GM18517 (cell line): Measurements from ENCODE around the gene ZNF776.
"Not testable (repeated sequence)": the region's sequence is repeated elsewhere in the genome, so short reads cannot be mapped to it uniquely, and the experiment has no call there.

Experiments
- ATAC-seq: cut with Tn5 transposase; IDR thresholded peaks from one replicate; pipeline ENCODE4 v1.9.1; 2021; ENCODE audit warnings: mild to moderate bottlenecking, moderate library complexity; ENCODE audit not compliant: unreplicated experiment

The ZNF776 gene

DNA sequence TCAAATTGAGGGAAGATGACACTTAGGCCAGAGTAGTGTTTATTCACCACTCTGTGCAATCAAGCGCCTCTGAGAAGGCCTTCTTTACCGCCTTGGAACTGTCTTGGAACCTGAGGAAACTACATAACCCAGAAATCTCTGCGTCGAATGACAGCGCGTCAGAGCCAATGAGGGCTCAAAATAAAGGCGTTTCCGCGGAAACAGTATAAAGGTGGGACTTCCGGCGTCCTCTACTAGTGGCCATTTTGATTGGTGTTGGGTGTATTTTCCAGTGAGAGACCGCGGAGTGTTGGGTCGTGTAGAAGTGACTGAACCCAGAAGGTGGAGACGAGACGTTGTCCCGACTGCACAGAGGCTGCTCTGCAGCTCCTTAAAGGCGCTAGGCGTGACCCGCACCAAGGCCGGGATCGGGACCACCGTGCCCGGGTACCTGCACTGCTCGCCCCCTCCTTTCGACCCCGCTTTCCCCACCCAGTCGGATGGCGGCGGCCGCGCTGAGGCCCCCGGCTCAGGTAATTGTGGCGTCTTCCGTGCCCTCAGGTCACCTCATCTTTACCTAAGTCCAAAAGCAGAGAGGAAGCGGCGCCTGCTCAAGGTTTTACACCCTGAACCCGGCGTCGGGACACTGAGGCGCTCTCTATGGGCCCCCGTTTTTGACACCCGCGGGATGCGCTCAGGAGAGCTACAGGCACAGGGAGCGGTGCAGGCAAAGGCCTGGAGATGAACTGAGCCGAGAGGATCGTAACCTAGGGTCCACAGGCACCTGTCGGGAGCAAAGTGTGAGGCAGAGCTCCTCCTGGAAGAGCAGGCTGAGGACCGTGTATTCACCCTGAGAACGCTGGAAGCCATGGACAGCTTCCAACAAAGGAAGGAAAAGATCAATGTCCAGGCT lies at the start of gene ZNF776:
Gene ZNF776 (plus strand): TSS at position 236 of the 892 bp plus-strand sequence. CDS start 244 bp downstream, at position 480.
- ATAC-seq: peak; percentile 94

DNA sequence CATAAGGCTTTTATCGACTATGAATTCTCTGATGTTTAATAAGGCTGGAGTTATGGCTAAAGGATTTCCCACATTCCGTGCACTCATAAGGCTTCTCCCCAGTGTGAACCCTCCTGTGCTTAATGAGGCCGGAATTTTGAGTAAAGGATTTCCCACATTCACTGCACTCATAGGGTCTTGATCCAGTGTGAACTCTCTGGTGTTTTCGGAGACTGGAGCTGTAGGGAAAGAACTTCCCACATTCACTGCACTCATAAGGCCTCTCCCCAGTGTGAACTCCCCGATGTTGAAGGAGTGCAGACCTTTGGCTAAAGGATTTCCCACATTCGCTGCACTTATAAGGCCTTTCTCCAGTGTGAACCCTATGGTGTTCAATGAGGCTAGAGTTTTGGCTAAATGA lies 45.0 kb upstream of the ZNF776 start:
- ATAC-seq: no peak

DNA sequence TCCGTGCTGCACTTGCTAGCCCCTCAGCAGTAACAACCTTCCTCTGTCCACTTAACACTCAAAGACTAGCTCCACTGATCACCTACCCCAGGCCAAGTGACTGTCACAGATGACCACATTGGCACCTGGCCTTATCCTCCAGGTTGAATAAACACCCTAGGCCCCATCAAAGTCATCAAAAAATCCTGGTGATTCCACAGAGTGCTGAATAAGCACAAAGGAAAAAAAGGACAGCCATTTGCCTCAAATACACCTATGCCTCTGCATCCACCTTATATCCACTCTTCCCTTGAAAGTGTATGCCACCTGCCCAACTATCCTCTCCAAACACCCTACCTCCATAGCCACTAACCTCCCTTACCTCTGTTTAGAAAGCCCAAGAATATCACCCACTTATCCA lies 40.3 kb upstream of the ZNF776 start:
- no peak for ATAC-seq

- no peak for ATAC-seq
Measured at GRCh38 chr19:57708641-57709361, 37.8 kb upstream of the ZNF776 start, which contains the start of gene ZNF154. Gene ZNF154, minus strand, starts transcription at chr19:57709204. Its CDS starts 233 bp downstream, at chr19:57708971.

DNA sequence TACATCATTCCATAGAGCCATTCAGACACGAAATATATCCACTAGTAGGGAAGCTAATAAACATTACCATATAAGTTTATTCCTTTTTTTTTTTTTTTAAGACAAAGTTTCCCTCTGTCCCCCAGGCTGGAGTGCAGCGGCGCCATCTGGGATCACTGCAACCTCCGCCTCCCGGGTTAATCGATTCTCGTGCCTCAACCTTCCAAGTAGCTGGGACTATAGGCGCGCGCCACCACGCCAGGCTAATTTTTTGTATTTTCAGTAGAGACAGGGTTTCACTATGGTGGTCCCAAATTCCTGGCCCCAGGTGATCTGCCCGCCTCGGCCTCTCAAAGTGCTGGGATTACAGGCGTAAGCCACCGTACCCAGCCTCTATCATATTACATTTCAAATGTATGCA lies 37.0 kb upstream of the ZNF776 start:
- ATAC-seq: no peak

DNA sequence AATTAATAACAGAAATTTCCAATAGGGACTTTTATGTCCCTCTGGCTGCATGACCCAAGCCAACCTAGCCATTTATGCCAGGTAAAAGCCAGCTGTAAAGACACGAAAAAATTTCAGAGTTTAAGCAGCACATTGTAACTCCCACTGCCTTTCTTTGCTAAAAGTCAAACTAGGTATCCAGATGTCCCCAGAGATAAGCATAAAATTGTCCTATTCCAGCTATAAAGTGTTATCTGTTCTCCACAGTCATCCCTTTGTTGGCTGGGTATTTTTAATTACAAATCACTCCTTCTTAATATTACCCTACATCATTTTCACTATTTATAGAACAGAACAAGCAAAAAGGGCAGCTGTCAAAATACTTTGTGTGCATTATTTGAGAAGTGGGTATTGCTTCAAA lies 34.4 kb upstream of the ZNF776 start:
- no peak for ATAC-seq

DNA sequence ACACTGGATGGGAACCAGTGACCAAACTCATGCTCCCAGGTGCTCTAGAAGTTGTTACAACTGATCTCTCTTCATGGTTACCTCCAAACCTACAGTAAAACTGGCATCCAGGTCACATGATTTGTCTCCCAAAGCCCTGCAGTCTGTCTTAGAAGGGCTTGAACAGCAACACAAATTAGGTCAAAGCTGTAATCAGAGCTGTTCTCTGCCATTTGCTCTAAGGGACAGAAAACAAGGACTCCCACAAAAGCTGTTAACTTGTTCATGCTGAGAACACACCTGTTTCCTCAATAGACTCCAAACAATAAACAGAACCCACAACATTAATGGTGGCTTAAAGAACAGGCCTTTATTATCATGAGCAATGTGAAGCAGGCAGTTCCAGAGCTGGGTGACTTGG lies 27.2 kb upstream of the ZNF776 start:
- no peak for ATAC-seq

GRCh38 chr19:57719901-57720519 lies 26.6 kb upstream of the ZNF776 start:
- no peak for ATAC-seq

GRCh38 chr19:57720878-57721277 lies 25.7 kb upstream of the ZNF776 start:
- ATAC-seq: no peak

- ATAC-seq: not testable (repeated sequence)
Measured at GRCh38 chr19:57738320-57738719, 8.3 kb upstream of the ZNF776 start.

DNA sequence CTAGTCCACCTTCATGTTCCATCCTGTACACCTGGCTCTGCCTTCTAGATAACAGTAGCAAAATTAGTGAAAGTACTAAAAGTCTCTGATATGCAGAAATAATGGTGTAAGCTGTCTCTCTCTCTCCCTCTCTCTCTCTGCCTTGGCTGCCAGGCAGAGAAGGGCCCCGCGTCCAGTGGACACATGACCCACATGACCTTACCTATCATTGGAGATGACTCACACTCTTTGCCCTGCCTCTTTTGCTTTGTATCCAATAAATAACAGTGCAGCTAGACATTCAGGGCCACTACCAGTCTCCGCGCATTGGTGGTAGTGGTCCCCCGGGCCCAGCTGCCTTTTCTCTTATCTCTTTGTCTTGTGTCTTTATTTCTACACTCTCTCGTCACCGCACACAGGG lies 7.8 kb upstream of the ZNF776 start:
- ATAC-seq: not testable (repeated sequence)

DNA sequence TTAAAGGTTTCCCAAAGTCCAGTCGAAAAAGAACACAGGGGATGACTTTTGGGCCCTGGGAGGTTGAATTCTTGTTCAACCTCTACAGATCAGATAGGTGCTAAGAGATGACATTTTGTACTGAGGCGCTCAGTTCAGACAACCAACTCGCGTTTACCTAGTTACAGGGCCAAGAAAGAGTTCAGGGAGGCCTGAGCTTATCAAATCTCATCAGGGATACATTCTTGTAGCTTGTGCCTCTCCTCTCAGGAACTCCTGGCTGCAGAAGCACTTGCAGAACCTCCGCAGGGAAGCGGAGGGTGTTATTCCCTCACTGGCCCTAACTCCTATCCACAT lies 825 bp downstream of the ZNF776 start:
- ATAC-seq: no peak

GRCh38 chr19:57748029-57748428 lies 1.4 kb downstream of the ZNF776 start:
- ATAC-seq: no peak

- ATAC-seq: no peak
Measured at GRCh38 chr19:57754091-57754673, 7.6 kb downstream of the ZNF776 start.

DNA sequence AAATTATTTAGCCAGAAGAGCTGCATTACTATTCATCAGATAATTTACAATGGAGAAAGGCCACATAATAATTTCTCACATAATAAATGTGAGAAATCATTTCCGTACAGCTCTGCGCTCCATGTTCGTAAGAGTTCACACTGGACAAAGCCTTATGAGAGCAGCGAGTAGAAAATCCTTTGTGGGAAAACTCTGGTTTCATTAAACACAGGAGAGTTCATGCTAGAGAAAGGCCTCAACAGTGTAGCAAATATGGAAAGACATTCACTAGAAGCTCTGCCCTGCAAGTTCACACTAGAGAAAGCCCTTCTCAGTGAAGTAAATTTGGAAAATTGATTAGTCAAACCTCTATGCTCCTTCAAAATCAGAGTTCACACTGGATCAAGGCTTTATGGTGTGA lies 8.4 kb downstream of the ZNF776 start:
- ATAC-seq: no peak

DNA sequence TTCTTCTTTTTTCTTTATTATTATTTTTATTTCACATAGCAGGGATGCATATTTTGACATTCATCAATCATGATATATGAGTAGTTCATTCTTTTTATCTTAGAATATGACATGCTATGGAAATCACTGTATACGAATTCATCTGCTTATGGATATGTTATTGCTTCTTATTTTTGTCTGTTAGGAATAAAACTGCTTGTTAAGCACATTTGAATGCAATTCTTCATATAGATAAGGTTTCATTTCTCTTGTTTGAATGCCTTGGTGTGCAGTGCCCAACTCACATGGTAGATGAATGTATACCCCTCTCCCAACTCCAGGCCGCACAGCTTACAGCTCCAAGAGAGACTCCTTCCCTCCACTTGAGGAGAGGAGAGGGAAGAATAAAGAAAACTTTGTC lies 11.3 kb downstream of the ZNF776 start:
- no peak for ATAC-seq

DNA sequence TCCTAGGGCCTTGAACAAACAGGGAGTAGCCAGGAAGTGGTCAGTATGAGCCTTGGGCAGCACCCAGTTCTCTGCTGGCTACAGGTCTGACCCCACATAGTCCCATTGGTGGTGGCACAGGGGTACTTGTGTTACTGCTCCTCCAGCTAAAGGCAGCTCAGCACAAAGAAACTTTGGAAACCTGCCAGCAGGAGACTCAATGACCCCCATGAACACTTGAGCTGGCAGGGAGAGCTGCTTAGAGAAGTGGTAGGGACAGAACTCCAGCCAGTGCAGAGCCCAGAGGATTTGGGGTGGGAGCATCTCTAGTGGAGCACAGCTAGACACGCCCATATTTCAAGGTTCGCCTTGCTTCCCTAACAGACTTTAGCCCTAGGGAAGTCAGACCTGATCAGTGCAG lies 12.5 kb downstream of the ZNF776 start:
- no peak for ATAC-seq

GRCh38 chr19:57769345-57770131 lies 22.9 kb downstream of the ZNF776 start, which contains the start of gene ZNF586:
Gene ZNF586, plus strand, starts transcription at chr19:57769676. Its CDS starts 167 bp downstream, at chr19:57769843.
- peak; percentile 95 for ATAC-seq

GRCh38 chr19:57771417-57771816 lies 24.8 kb downstream of the ZNF776 start:
- no peak for ATAC-seq

GRCh38 chr19:57773488-57773887 lies 26.9 kb downstream of the ZNF776 start:
- ATAC-seq: no peak
